ENCODE measurements around the gene MEN1.
A peak's percentile ranks its signal among the peaks of the same experiment; 100 is the strongest.

The MEN1 gene
- total RNA-seq, result 24.3 to 28.1 reads per million in 2 donors

- peak; percentile 52 to 87 (median 68) for DNase-seq
These were observed at the start of gene MEN1 for GRCh38 chr11:64810271-64810890. TSS of gene MEN1 (minus strand) at chr11:64810551. CDS start at chr11:64810109, 442 bp downstream.

GRCh38 chr11:64859542-64860414, 49.4 kb upstream of the MEN1 start:
- DNase-seq, result peak in 4 of 5 experiments; percentile 36 to 97 (median 64)

GRCh38 chr11:64858467-64859263, 48.3 kb upstream of the MEN1 start:
- DNase-seq, result peak in 3 of 5 experiments; percentile 59 to 91 (median 71)

- no peak for DNase-seq
These were observed 47.1 kb upstream of the MEN1 start for GRCh38 chr11:64857485-64857884.

GRCh38 chr11:64856382-64857227, 46.3 kb upstream of the MEN1 start:
- DNase-seq, result peak in 1 of 5 experiments; percentile 53

- peak in 1 of 5 experiments; percentile 60 for DNase-seq
These were observed 45.4 kb upstream of the MEN1 start for GRCh38 chr11:64855596-64856304.

GRCh38 chr11:64854534-64855502, 44.5 kb upstream of the MEN1 start:
- DNase-seq, result peak in 2 of 5 experiments; percentile 35 to 65

- no peak for DNase-seq
These were observed 43.8 kb upstream of the MEN1 start for GRCh38 chr11:64854157-64854533.

- DNase-seq, result peak in 2 of 5 experiments; percentile 29 to 40
These were observed 43.4 kb upstream of the MEN1 start for GRCh38 chr11:64853709-64854108.

- DNase-seq, result no peak
These were observed 42.6 kb upstream of the MEN1 start for GRCh38 chr11:64852804-64853509.

- DNase-seq, result peak in 1 of 5 experiments; percentile 29
These were observed 41.5 kb upstream of the MEN1 start for GRCh38 chr11:64851831-64852351.

- peak in 4 of 5 experiments; percentile 38 to 72 (median 56) for DNase-seq
These were observed 40.7 kb upstream of the MEN1 start for GRCh38 chr11:64850979-64851567.

- DNase-seq, result no peak
These were observed 39.4 kb upstream of the MEN1 start for GRCh38 chr11:64849598-64850356.

- DNase-seq, result peak in 2 of 5 experiments; percentile 54 to 58
These were observed 38.7 kb upstream of the MEN1 start for GRCh38 chr11:64848826-64849597.

- DNase-seq, result no peak
These were observed 38.0 kb upstream of the MEN1 start for GRCh38 chr11:64848214-64848825.

GRCh38 chr11:64846998-64847666, 36.8 kb upstream of the MEN1 start:
- peak; percentile 82 to 93 (median 88) for DNase-seq

Data from T-helper 2 cell (primary cell).